Ecto neural progenitor cell (in vitro differentiated cells): ENCODE data around the gene RAB3B.
A peak's percentile ranks its signal among the peaks of the same experiment; 100 is the strongest.
"Not testable (repeated sequence)": the region's sequence is repeated elsewhere in the genome, so short reads cannot be mapped to it uniquely, and the experiment has no call there.

ENCODE experiments used
- DNase-seq: peaks from one replicate; pipeline ENCODE4 v3.0.0-alpha.2; 2018; ENCODE audit warnings: low spot score

RAB3B gene, protein sequence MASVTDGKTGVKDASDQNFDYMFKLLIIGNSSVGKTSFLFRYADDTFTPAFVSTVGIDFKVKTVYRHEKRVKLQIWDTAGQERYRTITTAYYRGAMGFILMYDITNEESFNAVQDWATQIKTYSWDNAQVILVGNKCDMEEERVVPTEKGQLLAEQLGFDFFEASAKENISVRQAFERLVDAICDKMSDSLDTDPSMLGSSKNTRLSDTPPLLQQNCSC

DNA sequence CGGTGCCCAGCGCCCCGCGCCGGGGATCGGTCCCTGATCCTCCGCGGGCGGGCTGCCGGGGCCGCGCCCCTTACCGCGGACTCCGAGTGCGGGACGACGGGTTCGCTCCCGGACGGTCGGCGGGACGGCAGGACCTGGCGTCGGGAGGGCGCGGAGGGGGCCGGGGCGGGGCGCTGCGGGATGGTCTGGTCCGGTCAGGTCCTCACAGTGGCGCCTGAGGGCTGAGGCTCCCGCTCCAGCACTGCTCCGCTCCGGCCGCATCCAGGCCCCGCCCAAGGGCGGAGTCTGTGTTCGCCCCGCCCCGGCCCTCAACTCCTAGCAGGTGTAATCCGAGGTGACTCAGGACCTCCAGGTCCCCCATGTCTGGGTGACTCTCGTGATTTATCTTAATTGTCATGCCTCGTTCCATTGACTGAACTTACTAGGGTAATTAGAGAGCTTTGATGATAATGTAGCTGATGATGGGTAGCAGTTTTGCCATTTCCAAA, at the start of gene RAB3B:
Gene RAB3B (minus strand): TSS at position 223 of the 488 bp plus-strand sequence. CDS start 13,583 bp downstream, outside the sequence.
- DNase-seq: peak; percentile 94

DNA sequence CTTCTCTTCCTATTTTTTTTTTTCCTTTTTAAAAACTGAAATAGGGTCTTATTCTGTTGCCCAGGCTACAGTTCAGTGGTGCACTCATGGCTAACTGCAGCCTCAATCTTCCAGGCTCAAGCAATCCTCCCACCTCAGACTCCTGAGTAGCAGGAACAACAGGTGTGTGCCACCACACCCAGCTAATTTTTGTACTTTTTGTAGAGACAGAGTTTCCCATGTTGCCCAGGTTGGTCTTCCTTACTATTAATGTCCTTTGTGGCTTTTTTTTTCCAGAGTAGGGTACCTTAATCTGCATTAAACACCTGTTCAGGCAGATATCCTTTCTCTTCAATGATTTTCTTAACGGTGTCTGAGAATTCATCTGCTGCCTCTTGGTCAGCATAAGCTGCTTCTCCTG, 47.4 kb upstream of the RAB3B start:
- DNase-seq: no peak

DNA sequence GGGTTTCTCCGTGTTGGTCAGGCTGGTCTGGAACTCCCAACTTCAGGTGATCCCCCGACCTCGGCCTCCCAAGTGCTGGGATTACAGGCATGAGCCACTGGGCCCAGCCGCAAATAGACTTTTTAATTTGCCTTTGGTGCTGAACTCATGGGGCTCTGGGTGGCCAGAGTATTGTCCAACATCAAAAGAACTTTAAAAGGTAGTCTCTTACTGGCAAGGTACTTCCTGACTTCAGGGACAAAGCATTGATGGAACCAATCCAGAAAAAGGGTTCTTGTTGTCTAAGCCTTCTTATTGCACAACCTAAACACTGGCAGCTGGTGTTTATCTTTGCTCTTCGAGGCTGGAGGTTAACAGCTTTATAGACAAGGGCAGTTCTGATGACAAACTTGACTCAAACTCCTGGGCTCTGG, 46.9 kb upstream of the RAB3B start:
- no peak for DNase-seq

DNA sequence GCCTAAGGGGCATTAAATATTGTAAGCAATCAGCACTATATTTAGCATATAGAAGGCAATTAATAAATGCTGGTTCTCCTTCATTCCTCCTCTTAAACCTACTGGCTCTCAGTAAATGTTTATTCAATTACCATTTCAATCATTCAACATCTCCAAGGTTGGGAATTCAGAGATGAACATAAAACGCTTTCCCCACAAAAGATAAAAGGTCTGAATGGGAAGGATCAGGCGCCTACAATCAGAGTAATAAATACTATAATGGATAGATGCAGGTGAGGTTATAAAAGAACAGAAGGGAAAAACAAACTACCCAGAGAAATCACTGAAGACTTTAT, 43.5 kb upstream of the RAB3B start:
- no peak for DNase-seq

DNA sequence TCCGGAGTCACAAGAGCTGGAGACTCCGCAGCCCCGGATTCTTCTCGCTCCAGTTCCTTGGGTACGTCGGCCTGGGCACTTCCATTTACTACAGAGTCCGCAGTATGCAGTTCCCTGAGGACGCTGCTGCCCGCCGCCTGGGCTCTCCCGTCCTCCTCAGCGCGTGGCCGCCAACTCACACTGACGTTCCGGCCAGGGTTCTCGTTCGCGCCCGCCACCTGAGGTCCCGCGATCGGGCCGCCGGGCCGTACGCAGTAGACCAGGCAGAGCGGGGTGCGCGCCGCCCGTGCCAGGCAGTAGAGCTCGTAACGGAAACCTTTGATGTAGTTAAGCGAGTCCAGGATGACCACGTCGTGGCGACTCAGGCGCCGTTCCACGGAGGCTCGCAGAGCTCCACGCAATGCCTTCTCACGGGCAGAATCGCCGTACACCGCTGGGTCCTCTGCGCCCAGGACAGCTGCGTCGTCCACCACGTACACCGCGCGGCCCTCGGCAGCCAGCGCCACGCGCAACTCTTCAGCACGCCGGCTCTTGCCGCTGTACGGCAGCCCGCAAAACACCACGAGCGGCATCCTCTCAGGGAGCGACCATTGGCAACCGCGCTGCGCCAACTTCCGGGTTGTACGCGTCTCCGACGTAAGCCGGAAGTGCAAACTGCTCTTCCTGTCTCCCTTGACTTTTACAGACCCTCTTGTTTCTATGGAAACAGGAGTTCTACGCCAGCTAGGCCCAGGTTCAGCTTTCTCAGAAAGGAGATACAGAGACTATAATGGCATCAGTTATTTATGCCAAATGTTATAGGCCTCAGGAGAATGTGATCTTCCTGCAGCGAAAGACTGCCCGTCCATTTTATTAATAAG, 42.9 kb upstream of the RAB3B start, which contains the start of gene KTI12:
Gene KTI12 (minus strand): TSS at position 621 of the 860 bp plus-strand sequence. CDS start 49 bp downstream, at position 572.
- DNase-seq: peak; percentile 83

DNA sequence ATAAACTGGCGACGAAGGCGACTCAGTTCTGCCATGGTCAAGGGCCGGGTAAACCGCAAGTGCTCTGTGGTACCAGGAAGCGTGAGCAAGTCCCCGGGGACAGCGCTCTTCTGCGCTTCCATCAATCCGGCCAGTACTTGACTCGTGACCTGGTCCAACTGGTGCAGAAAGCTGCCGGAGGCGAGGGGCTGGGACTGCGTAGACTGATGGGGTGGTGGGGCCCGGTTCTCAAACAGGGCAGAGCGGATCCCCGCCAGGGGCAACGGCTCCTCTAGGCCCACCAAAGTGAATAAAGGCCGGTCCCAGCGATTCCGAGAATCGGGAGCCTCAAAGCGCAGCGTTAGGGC, 42.3 kb upstream of the RAB3B start:
- peak; percentile 59 for DNase-seq

DNA sequence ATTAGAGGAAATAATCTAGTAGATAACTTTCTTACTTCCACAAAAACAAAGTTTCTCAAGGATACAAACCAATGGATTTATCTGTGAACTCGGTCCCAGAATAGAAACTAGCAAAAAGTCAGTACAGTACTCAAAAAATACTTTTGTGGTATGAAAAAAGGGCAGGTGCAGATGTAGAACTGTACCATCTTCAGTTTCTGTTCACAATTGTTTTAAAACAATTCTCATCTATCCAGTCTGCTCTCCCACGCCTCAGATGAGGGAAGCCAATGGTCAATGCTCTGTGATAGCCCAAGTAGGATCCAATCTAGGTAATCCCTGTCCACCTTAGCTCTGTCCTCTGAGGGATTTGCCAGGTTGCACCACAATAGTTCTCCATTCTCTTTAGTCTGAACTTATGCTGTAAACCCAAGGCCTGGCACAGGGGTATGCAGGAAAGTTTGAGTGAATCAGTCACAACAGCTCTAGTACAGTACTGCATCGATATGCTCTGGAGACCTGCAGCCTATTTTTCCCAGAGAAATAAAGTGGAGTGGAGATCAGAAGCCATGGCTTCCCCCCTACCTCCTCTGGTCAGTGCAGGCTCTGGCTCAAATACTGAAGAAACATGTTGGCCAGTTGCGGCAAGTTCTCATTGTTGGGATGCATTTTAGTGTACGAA, 41.8 kb upstream of the RAB3B start:
- no peak for DNase-seq

DNA sequence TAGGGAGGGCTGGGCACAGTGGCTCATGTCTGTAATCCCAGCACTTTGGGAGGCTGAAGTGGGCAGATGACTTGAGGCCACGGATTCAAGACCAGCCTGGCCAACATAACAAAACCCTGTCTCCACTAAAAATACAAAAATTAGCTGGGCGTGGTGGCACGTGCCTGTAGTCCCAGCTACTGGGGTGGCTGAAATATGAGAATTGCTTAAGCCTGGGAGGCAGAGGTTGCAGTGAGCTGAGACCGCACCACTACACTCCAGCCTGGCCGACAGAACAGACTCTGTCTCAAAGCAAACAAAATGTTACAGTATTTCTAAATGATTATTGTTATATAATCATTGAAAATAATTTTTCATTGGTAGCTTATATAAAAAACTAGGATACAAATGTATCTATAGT, 38.3 kb upstream of the RAB3B start:
- not testable (repeated sequence) for DNase-seq

DNA sequence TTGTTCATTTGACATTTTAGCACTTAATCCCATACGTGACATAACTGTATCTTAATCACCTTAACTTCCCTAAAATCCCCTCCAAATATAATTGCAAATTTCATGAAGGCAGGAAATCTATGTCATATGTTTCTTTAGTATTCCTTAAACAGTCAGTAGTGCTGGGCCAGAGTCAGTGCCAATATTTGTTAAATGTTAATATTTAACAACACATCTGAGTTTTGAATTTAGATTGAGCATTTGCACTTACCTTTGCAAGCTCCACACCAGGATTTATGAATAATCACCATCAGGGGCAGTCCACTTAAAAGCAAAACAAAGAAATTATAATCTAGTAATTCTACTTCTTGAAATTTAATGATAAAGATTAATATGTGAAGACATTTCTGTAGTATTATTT, 37.8 kb upstream of the RAB3B start:
- no peak for DNase-seq

DNA sequence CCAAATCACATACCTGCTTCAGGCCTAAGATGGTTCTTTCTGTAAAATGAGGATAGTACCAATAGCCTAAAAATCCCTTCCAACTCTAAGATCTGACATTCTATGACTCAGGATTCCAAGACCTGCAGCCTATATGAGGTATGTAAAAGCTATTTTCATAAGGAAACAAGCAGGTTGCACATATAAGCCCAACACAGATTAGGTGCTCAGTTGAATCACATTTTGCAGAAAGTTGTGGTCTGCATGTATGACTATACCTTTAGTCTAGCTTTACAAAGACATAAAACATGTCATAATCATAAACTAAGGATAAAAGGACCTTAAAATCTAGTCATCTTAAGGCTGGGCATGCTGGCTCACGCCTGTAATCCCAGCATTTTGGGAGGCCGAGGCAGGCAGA, 35.8 kb upstream of the RAB3B start:
- DNase-seq: no peak

DNA sequence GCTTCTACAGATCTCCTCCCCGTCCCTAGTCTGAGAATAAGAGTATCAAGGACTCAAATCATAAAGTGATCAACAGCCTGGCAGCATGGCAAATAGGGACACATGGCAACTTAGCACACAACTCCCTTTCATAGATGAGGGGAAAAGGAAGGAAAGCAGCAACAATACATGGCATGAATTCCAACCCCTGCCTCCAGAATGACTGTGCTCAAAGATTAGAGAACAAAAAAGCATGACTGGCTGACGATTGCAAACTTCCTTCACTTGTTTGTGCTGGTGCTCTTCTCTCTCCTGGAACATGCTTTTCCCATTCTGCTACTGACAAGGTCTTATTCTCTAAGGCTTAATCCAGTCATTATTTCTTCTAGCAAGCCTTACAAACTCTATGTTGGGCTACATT, 31.6 kb upstream of the RAB3B start:
- DNase-seq: no peak

DNA sequence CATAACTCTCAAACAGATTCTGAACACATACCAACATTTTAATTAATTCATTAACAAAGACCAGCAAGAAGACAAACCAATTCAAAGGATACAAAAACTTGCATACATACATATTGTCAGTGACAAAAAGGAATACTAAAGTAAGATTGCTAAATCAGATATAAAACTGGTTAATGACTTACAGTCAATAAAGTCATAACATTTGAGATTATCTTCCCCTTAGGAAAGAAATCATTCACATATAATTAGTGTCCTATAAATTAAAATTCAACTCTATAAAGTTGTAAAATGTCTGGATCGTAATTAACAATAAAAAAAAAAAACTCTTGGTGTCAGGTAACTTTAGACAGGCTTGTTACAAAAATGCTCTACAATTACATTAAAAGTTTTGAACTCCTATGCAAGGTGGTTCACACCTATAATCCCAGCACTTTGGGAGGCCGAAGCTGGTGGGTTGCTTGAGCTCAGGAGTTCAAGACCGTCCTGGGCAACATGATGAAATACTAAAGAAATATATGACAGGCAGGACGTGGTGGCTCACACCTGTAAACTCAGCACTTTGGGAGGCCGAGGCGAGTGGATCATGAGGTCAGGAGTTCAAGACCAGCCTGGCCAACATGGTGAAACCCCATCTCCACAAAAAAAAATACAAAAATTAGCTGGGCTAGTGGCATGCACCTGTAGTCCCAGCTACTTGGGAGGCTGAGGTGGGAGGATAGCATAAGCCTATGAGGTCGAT, 17.7 kb upstream of the RAB3B start:
- no peak for DNase-seq

DNA sequence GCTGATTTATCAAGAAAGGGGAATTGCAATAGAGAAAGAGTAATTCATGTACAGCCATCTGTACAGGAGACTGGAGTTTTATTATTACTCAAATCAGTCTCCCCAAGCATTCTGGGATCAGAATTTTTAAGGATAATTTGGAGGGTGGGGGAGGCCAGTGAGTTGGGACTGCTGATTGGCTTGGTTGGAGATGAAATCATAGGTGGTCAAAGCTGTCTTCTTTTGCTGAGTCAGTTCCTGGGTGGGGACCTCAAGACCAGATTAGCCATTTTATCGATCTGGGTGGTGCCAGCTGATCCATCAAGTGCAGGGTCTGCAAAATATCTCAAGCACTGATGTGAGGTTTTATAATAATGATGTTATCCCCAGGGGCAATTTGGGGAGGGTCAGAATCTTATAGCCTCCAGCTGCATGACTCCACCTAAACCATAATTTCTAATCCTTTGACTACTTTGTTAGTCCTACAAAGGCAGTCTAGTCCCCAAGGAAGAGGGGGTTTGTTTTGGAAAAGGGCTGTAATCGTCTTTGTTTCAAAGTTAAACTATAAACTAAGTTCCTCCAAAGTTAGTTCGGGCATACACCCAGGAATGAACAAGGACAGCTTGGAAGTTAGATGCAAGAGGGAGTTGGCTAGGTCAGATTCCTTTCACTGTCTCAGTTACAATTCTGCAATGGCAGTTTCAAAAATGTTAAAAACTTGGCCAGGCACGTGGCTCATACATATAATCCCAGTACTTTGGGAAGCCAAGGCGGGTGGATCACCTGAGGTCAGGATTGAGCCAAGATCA, 16.9 kb upstream of the RAB3B start:
- no peak for DNase-seq

DNA sequence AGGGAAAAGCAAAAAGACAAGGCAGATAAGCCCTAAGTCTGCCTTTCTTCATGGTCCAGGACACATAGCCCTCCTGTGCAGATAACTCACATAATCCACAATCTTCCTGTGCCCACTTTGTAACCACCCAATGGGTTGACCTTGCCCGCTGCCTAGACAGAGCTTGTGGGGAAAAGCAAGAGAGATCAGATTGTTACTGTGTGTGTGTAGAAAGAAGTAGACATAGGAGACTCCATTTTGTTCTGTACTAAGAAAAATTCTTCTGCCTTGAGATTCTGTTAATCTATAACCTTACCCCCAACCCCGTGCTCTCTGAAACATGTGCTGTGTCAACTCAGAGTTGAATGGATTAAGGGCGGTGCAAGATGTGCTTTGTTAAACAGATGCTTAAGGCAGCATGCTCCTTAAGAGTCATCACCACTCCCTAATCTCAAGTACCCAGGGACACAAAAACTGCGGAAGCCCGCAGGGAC, 15.6 kb upstream of the RAB3B start:
- DNase-seq: not testable (repeated sequence)

DNA sequence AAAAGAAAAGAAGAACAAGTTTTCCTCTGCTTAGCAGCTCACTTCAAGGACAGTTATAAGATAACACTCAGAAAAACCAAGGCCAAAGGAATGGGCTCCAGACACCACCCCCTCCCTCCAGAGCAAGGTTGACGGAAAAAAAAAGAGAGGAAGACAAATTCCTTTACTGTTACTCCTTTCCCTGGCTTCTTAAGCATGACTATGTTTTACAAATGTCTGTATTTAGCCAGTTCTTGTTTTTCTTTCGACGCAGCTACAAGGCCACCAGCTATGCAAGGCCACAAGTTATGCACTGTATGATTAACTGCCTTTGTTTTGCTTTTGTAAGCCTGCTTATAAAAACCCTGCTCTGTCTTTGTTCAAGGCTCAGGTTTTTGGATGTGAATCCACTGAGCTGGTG, 15.0 kb upstream of the RAB3B start:
- DNase-seq: not testable (repeated sequence)

DNA sequence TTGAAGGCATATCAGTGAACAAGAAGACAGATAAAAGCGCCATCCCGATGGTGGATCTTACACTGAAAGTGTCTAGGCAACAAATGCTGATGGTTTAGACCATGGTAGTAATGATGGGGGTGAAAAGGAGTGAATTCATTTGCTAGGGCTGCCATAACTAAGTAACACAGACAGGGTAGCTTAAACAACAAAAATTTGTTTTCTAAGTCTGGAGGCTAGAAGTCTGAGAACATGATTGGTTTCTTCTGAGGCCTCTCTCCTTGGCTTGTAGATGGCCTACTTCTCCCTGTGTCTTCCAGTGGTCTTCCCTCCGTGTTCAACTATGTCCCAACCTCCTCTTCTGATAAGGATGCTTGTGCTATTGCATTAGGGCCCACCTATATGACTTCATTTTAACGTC, 13.4 kb upstream of the RAB3B start:
- DNase-seq: no peak

DNA sequence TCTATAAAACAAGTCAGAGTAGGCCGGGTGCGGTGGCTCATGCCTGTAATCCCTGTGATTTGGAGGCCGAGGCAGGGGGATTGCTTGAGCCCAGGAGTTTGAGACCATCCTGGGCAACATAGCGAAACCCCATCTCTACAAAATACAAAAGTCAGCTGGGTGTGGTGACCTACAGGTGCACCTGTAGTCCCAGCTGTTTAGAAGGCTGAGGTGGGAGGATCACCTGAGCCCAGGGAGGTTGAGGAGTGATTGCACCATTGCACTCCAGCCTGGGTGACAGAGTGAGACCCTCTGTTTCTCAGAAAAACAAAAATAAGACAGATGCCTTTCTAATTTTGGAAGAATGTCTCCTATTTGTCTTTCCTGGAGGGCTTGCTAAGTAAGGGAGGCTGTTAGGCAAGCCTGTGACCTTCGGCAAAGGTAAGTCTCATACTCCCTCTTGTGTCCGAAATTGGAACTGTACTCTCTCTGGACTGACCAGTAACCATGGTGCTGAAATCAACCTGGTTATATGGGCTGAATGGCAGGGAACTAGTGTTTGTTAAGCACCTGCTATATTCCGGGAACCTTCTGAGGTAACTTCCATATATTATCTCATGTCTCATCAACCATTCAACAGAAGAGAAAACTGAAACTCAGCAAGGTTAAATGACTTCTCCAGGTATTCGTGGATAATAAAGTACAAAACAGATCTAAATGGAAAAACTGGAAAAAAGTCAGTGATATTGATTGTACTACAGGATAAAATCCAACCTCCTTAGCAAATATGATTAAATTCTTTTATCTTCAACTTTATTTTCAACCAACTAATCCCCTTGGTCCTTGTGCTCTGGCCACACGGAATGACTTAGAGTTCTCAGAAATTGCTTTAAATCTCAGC, 11.8 kb upstream of the RAB3B start:
- DNase-seq: peak; percentile 58

DNA sequence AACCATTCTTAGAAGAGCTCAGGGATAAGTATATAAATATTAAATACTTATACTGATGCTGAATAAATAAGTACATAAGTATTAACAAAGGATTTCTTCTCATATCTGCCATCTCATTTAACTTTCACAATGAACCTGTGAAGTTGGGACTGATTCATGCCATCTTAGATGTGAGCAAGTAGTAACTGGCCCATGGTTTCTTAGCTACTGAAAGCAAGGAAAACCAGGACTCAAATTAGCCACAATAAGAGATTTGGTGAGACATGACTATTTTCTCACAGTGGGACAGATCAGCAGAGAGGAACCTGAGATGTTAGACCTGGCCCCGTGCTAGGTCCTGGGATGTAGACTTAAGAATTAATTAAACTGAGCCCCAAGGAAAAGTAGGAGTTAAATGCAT, 8.2 kb upstream of the RAB3B start:
- DNase-seq: no peak

DNA sequence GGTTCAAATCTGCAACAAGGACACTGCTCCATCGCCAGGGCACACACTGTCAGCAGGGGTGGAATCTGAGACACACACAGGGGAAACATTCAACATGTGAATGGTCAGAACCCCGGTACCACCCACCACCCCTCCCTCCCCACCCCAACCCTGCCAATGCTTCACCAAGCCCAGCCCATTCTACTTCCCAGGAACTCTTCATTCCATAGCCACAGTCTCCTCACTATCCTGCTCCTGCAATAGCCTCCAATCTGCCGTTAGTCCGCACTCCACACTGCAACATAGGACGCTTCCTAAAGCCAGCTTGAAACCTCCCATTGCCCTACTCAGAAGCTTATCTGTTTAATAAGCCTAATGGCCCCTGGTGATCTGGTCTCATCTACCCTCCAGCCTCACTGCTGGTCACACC, 7.5 kb upstream of the RAB3B start:
- DNase-seq: no peak
